DMS 273 (cell line): Measurements from ENCODE around the gene CCDC184.
"Not testable (repeated sequence)": the region's sequence is repeated elsewhere in the genome, so short reads cannot be mapped to it uniquely, and the experiment has no call there.

Experiments used
- DNase-seq: peaks from one replicate; lab custom pipeline; 2025; ENCODE audit not compliant: unreplicated experiment; lab: John Stamatoyannopoulos, UW

Gene CCDC184

DNA sequence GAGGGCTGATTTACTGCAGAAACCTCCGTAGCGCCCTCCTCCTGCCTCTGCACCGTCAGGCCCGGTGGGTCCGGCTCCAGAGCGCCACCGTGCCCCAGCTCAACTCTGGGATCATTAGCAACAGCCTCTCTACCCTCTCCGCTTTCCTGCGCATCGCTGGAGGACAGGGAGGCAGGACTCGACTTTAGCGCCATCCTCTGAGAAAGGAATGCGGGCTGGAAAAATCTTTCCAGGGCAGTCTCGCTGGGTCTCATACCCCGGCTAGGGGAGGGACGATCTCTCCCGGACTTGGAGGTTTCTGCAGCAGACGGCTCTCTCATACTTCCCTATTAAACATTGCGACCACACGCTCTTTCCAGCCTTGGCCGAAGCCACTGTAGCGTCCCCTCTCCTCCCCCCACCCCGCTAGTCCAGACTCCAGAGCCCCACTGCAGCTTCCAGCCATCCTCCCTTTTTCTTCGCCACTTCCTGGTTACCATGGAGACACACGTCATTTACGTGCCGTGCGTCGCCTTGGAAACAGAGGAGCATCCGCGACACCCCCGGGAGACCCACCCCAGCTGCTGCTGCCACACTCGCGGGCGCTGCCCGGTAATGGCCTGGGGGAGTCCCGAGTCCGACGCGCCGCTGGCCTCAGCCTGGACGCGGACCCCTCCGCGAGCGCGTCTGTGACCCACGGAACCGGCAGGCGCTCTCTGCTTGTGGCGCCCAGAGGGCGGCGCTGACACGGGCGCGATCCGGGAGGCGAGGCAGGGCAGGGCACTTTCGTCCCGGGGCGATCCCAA lies at the start of gene CCDC184:
TSS of gene CCDC184 (plus strand) at position 554 of the 785 bp plus-strand sequence. CDS start 479 bp downstream, outside the sequence.
- DNase-seq, result peak; percentile 89

DNA sequence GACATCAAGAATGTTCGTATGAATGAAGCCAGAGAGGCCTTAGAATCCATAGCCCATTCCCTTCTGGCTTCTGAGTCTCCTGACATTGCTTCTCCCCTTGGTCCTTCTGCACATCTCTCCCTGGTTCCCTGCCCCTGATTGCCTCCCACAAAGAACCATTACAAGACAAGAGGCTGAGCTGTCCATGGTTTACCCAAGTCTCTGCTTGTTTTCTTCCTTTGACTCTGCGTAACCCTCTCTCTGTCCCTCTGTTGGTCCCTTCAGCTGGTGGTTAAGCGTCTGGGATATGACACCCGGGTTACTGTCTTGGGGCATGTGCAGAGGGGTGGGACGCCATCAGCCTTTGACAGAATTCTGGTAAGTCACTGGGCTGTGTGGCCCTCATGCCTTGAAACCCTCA lies 48.4 kb upstream of the CCDC184 start:
- no peak for DNase-seq

DNA sequence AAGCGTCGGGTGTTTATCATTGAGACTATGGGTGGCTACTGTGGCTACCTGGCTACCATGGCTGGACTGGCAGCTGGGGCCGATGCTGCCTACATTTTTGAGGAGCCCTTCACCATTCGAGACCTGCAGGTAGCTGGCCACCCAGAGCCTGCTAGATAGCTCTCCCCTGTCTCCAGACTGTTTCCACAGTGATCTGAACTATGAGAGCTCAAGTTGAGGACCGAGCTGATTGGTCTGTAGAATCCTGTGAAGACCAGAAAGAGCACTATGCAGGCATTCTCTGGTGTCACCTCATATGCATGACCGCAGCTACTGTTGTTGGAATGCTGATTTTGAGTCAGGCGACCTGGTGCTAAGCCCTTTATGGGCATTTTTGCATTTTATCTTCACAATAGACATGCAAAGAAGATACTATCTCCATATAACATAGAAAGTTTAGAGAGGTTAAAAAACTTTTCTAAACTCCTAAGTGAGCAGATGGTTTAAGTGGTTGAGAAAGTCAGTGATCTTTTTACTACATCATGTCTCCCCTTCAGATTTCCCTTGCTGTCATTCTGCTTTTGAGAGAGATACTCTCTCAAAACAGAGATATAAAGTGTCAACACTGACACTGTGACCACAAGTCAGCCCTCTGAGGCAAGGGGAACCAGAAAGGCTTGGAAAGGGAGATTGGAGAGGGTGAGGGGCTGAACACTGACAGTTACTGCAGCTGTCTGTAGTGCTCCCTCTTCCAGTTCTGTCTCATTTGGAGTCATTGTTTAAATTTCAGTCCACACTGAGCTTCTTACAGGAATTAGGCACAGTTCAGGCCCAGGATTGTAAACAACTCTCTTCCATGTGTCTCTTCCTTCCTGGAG lies 40.4 kb upstream of the CCDC184 start:
- no peak for DNase-seq

DNA sequence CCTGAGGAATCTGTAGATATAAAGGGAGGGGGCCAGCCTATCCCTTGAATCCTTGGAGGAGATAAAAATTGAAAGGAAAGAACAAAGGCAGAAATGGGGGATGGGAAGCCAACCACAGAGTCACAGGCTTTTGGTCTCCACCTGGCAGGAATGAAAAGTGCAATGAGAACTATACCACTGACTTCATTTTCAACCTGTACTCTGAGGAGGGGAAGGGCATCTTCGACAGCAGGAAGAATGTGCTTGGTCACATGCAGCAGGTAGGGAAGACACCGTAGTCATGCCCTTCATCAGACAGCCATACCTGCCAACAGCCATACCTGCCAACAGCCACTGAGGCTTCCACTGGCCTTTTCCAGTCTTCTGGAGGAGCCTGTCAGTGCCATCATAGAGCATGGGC lies 39.5 kb upstream of the CCDC184 start:
- DNase-seq, result no peak

DNA sequence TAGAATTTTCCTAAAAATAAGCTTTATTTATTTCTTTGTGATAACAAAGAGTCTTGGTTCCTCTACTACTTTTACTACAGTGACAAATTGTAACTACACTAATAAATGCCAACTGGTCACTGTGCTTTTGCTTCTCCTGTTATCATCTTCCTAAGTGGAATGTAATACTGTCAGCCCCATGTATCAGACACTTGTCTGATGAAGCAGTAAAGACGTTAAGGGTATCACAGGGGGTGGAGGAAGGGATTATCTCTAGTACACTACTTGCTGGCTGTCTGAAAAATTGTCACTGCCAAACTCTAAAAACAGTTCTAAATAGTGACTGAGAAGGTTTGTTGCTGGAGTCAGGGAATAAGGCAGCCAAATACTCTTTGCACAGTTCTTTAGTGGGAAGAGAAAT lies 37.5 kb upstream of the CCDC184 start:
- no peak for DNase-seq

DNA sequence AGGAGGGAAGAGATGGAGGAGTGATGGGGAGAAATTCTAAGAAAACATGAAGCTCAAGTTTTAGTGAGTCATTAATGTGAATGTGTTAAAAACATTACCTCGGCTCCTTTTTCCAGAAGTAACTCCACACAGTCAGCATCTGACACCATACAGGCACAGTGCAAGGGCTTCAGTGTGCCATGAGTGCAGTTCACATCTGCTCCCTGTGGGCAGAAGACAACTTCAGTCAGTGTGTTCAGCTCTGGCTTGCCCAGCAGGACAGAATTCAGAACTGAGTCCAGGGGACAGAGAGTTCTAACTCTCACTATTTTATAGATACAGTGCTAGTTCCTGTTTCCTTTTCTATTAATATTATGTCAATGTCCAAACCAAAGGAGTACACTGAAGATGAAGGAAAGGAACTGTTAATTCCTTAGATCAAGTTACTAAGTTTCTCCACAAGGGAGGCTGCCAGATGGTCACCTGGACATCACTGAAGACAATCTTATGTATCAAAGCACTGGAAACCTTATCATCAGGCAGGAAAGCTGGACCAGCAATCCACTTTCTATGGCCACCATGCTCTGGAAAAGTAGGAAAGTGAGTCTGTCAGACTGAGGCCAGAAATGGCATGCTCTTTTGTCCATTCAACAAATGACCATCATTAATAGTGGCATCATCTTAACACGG lies 32.2 kb upstream of the CCDC184 start:
- peak; percentile 5 for DNase-seq

DNA sequence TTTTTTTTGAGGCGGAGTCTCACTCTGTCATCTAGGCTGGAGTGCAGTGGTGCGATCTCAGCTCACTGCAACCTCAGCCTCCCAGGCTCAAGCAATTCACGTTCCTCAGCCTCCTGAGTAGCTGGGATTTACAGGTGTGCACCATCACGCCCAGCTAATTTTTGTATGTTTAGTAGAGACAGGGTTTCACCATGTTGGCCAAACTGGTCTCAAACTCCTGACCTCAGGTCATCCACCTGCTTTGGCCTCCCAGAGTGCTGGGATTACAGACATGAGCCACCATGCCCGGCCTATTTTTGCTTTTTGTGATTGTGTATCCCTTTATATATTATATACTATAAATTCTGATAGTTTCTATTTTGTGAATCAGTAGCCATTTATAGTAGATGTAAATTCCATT lies 27.7 kb upstream of the CCDC184 start:
- not testable (repeated sequence) for DNase-seq

DNA sequence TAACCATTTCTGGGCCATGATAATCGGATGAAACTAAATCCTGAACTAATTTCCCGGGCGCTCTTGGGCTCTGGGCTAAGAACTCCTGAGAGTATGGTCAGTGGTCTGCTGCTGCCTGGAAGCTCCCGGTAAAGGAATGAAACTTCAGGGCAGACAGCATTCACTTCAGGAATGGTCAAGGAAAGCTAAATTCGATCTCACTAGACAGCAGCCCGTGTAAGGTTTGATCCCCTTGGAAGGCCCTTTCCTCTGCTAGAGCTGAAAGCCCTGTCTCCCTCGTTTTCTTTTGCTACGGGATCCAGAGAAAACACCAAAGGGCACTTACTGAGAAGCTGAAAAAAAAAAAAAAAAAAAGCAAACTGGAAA lies 26.8 kb upstream of the CCDC184 start:
- no peak for DNase-seq

DNA sequence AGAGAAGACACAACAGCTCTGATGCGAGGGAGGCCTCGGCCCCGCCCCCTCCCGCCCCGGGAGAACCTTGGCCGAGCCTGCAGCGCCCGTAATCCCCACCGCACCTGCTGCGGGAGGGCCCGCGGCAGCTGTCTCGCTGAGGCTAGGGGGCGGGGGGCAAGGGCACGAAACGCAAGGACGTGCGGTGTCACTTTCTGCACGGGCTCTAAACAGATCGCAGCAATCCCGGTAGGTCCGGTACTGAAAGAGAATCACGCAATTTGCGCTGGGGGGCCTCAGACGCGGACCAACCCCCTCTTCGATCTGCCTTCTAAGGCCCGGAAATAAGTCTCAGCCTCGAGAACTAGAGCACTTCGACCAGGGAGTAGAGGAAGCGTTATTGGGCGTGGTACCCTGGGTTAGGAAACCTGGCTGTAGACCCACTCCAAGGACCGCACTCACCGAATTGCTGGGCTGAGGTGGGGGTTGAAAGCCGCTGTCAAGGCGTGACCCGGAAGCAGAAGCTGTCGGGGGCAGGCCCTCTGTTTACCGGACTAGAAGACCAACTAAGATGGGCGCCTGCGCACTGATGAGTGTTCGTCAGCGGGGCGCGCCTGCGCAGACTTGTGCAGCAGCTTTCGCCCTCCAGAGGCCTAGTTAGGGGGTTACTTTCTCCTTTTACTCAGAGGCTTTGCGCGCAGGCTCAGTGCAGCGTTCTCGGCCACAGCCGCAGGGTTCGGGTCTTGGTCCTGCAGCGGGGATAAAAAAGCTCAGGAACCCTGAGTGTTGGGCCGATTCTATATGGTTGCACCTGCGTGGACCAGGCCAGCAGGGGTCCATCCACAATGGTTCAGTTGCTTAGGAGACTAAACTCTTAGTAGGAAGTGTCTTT lies 26.2 kb upstream of the CCDC184 start, which contains the start of gene ASB8:
TSS of gene ASB8 (minus strand) at position 498 of the 871 bp plus-strand sequence. CDS start 4,019 bp downstream, outside the sequence.
- peak; percentile 97 for DNase-seq

DNA sequence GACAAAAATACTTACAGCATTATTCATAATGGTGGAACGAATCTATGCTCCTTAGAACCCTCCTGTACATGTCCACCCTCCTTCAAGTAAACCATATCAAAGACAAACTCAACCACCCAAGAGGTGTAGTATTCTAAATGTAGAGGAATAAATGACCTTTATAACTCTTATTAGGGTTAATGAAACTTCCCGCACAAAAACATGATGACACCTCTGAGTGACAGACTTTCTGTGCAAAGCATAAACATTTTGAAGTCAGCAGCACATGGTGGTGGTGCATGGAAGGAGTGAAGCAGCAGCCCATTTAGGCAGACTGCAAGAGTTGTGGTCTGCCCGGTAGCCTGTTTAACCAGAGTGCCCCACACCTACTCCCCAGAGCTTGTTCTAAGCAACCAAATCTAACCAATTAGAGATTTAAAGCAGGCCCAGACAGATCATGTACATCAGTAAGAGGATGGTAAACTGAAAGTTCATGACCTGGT lies 25.5 kb upstream of the CCDC184 start:
- DNase-seq, result no peak

DNA sequence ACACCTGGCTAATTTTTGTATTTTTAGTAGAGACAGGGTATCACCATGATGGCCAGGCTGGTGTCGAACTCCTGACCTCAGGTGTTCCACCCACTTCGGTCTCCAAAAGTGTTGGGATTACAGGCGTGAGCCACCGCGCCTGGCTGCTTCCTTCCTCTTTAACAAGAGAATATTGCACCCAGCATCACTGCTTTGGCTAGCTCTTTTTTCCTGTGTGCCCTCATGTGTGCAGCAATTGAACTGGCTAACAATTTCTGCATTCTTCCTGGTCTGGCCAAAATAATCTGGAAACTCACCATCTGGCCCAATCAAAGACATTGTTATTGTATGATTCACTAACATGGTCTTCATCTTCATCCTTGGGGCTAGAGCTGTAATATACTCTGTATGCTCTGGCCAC lies 23.4 kb upstream of the CCDC184 start:
- DNase-seq, result no peak

DNA sequence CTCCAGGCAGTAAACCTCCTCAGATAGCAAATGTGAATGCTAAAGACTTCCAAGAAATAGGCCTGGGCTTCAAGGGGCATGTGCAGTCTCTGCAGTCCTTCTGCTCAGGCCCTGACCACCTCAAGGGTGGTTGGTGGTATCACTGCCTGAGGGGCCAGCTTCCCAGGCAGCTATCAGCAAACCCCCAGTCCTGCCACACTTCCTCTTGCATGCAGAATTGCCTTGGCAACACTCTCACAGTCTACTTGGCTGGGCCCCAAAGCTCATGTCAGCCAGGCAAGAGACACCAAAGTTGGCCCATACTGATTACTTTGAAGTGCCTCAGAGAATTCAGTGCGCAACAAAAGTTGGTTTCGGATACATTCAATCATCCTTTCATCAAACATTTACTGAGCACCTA lies 22.6 kb upstream of the CCDC184 start:
- DNase-seq, result peak; percentile 17

DNA sequence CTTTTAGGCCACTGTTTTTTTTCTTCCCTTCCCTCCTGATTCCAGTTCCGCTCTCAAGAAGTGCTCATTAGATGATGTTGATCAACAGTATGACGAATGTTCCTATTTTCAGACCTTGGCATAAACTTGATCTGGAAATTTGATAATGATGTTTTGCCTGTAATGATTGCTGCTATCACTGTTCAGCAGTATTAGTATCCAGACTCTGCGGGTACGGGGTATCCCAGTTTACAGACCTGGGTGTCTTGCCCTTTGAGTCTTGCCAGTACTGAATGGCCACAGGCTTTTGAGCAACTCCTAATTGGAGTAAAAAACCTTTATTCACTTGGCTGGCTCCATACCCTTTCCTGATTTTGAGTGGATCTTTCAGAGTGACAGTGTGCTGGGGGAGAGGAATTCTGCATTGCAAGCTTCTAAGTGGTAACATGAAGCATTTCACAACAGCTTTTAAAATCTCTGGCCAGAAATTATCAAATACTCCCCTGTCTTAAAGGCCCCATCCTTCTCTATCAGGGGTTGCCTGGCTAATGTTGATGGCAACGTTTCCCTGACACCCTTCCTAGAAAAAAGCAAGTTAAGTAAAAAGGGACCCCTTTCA lies 20.2 kb upstream of the CCDC184 start:
- no peak for DNase-seq

DNA sequence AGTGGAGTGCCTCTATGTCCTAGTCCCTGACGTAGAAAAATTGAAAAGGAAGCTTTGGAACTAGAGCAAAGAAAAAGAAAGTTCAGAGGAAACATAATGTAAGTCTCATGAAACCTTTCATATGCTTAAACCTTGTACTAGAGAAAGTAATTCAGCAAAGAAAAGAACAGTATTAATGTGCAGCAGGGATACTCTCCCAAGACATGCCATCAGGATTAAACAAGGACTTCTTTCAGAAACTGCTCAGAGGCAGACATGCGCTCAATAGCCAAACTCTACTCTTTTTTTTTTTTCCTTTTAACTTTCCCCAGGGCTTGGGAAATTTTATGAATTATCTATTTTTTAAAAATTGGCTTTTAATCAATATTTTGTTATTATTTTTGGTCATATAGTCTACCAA lies 19.0 kb upstream of the CCDC184 start:
- no peak for DNase-seq

DNA sequence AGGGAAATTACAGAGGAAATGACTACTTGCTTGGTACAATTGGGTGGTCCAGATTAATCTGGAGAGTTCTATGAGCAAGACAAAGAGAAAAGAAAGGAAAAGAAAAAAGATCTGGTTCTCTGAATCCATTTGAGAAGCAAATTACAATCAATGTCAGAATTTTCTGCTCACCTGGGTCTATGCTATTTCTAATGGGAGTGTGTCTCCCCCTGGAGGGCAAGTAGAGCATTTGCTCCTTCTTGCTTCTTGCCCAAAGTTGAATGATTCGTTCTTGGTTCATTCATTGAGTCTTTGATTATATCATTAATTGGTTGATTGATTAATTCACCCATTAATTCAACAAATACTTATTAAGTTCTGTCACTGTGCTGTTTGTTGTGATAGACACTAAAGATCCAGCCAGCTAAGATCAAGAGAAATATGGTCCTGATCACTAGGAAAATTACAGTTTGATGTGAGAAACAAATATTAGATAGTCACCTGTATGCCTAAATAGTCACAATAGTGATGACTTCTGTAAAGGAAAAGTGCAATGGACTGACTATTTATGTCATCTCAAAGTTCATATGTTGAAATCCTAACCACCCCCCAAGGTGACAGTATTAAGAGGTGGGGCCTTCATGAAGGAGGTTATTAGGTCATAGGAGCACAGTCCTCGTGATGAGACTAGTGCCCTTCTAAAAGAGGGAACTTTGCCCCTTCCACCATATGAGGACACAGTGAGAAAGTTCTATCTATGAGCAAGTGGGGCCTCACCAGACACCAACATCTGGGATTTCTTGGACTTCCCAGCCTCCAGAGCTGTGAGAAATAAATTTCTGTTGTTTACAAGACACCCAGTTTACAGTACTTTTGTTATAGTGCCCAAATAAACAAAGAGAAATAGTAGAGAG lies 18.1 kb upstream of the CCDC184 start:
- DNase-seq, result peak; percentile 62

DNA sequence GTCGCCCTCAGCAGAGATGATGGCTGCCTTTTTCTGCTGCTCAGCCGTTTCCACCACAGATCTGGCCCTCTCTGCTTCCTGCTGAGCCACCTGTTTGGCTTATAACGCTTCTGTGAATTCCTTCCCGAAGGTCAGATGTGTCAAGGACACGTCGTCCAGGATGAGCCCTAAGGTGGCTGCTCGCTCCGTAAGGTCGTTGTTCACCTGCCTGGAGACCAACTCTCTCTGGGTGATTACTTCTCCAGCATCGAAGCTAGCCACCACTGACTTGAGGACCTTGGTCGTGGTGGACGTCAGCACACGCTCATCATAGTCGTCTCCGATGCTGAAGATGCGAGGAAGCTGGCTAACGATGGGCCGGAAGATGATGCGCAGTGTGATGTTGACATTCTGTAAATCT lies 14.4 kb upstream of the CCDC184 start:
- DNase-seq, result no peak

DNA sequence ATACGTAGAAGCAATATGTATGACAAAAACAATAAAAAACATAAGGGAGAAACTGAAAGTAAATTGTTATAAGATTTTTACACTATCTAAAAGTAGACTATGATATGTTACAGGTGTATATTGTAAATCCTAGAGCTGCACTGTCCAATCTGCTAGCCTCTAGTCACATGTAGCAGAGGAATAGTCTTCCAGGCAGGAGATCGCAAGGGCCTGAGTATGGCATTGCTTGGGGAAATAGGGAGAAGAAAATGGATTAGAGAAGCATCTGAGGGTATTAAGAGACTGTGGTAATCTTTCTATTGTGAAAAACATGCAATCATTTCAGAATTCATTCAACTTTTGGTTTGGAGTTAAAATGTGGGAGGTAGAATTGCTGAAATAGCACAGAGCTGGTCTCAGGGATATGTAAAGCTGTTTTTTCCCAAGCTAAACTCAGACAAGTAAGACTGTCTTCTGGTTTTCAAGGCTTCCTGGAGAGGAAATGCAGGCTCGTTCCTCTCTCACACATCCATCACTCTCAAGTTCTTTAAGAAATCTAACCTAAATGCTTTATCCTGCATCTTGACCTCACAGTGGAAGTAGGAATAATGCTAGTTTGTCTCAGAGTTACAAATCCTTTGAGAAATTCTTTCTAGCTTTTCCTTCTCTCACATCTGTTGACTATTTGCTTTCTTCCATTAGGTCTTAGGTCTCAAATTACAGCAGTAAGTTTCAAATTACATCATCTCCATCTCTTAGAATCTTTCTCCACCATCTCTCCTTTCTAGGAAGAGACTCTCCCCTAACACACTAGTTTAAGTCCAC lies 7.6 kb upstream of the CCDC184 start:
- DNase-seq, result peak; percentile 17

DNA sequence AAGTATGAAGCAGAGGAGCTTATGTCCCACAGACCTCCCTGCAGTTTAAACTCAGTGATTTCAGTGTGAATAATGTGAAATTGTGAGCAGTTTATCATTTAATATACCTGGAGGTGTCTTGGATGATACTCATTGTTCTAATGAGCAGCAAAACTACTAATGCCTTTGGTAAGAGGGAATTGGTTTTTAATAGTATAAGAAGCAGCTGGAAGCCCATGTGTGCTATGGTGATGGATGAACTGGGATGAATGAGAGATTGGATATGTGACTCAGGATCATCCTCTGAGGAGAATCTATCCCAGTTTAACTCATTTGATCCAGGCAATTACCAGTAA lies 7.1 kb upstream of the CCDC184 start:
- DNase-seq, result no peak
